PFSK-1 (cell line): ENCODE data around the gene DTL.

Experiments used
- SIN3A ChIP-seq: IDR thresholded peaks from 2 replicates; pipeline ENCODE4 v1.6.1; 2012; ENCODE audit warnings: mild to moderate bottlenecking, low read length, moderate library complexity, borderline replicate concordance; ENCODE audit not compliant: insufficient read depth
- TF ChIP-seq, protein P1 (sequence below), 2 experiments: IDR thresholded peaks; 2 replicates each; pipeline versions ENCODE4 v1.6.1 to v1.8.0; 2011 to 2012; ENCODE audit warnings: low read depth in 2 of 2, low read length in 2 of 2, control low read depth in 1 of 2, inconsistent platforms in 1 of 2, mild to moderate bottlenecking in 1 of 2, moderate library complexity in 1 of 2; ENCODE audit not compliant: insufficient read depth in 1 of 2

DNA sequence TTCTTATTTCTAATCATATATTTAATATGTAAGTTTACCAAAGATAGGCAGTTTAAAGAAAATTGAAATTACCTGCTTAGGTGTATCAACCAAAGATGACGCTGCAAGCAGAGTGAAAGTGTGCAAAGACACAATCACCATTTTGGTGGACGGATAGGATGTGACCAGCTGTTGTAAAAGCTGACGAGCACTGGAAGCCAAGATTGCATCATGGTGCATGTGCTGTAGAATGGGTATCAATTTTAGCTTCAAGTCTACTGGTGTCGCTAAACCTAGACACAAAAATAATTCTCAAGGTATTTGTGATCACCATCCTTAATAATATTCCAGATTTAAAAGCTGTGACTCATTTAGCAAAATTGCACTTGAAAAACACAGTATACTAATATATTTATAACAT lies 28.4 kb upstream of the DTL start:
- no peak for TF ChIP-seq SIN3A
- TF ChIP-seq, protein P1, sequence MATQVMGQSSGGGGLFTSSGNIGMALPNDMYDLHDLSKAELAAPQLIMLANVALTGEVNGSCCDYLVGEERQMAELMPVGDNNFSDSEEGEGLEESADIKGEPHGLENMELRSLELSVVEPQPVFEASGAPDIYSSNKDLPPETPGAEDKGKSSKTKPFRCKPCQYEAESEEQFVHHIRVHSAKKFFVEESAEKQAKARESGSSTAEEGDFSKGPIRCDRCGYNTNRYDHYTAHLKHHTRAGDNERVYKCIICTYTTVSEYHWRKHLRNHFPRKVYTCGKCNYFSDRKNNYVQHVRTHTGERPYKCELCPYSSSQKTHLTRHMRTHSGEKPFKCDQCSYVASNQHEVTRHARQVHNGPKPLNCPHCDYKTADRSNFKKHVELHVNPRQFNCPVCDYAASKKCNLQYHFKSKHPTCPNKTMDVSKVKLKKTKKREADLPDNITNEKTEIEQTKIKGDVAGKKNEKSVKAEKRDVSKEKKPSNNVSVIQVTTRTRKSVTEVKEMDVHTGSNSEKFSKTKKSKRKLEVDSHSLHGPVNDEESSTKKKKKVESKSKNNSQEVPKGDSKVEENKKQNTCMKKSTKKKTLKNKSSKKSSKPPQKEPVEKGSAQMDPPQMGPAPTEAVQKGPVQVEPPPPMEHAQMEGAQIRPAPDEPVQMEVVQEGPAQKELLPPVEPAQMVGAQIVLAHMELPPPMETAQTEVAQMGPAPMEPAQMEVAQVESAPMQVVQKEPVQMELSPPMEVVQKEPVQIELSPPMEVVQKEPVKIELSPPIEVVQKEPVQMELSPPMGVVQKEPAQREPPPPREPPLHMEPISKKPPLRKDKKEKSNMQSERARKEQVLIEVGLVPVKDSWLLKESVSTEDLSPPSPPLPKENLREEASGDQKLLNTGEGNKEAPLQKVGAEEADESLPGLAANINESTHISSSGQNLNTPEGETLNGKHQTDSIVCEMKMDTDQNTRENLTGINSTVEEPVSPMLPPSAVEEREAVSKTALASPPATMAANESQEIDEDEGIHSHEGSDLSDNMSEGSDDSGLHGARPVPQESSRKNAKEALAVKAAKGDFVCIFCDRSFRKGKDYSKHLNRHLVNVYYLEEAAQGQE (IDR thresholded peaks at IDR 0.05; ENCODE audit: insufficient read depth in 1 of 2, low read depth in 2 of 2, low read length in 2 of 2) = no peak
